Anterior cingulate cortex (tissue), 58 donors: Measurements from ENCODE around the gene USH1C.

Experiments
- DNase-seq, 58 donors: peaks; one replicate each; lab custom pipeline; 2025; lab: John Stamatoyannopoulos, UW

Gene USH1C

GRCh38 chr11:17544181-17544622, at the start of gene USH1C:
TSS of gene USH1C (minus strand) at chr11:17544416. CDS start at chr11:17544307, 109 bp downstream.
- peak in 3 of 58 donors; percentile 16 to 30 (median 18) for DNase-seq

GRCh38 chr11:17593466-17594245, 49.4 kb upstream of the USH1C start:
- no peak for DNase-seq

- no peak for DNase-seq
These were observed 47.1 kb upstream of the USH1C start for GRCh38 chr11:17591293-17591692.

GRCh38 chr11:17590463-17590862, 46.2 kb upstream of the USH1C start:
- no peak for DNase-seq

- no peak for DNase-seq
These were observed 44.5 kb upstream of the USH1C start for GRCh38 chr11:17588721-17589120.

GRCh38 chr11:17588166-17588565, 44.0 kb upstream of the USH1C start:
- no peak for DNase-seq

- no peak for DNase-seq
These were observed 41.9 kb upstream of the USH1C start for GRCh38 chr11:17585911-17586695.

GRCh38 chr11:17581732-17582053, 37.5 kb upstream of the USH1C start:
- DNase-seq: no peak

GRCh38 chr11:17581036-17581731, 37.0 kb upstream of the USH1C start:
- no peak for DNase-seq

GRCh38 chr11:17580271-17580670, 36.1 kb upstream of the USH1C start:
- no peak for DNase-seq

- no peak for DNase-seq
These were observed 35.2 kb upstream of the USH1C start for GRCh38 chr11:17579451-17579850.

- DNase-seq: no peak
These were observed 34.7 kb upstream of the USH1C start for GRCh38 chr11:17578958-17579357.

GRCh38 chr11:17578296-17578695, 34.1 kb upstream of the USH1C start:
- no peak for DNase-seq

- DNase-seq: no peak
These were observed 31.5 kb upstream of the USH1C start for GRCh38 chr11:17575431-17576425.

GRCh38 chr11:17574141-17575091, 30.2 kb upstream of the USH1C start:
- DNase-seq: no peak

- no peak for DNase-seq
These were observed 29.3 kb upstream of the USH1C start for GRCh38 chr11:17573526-17573925.

GRCh38 chr11:17572791-17573460, 28.7 kb upstream of the USH1C start:
- no peak for DNase-seq

GRCh38 chr11:17572359-17572690, 28.1 kb upstream of the USH1C start:
- DNase-seq: no peak
